ENCODE results near the gene TOMM70. TPM values are rescaled to one million over a fixed set of nuclear protein-coding genes. Genes with fewer than 3 reads are reported as not detected.

The TOMM70 gene
- total RNA-seq, 1 experiment from 2014 or later = 59.2 TPM

DNA sequence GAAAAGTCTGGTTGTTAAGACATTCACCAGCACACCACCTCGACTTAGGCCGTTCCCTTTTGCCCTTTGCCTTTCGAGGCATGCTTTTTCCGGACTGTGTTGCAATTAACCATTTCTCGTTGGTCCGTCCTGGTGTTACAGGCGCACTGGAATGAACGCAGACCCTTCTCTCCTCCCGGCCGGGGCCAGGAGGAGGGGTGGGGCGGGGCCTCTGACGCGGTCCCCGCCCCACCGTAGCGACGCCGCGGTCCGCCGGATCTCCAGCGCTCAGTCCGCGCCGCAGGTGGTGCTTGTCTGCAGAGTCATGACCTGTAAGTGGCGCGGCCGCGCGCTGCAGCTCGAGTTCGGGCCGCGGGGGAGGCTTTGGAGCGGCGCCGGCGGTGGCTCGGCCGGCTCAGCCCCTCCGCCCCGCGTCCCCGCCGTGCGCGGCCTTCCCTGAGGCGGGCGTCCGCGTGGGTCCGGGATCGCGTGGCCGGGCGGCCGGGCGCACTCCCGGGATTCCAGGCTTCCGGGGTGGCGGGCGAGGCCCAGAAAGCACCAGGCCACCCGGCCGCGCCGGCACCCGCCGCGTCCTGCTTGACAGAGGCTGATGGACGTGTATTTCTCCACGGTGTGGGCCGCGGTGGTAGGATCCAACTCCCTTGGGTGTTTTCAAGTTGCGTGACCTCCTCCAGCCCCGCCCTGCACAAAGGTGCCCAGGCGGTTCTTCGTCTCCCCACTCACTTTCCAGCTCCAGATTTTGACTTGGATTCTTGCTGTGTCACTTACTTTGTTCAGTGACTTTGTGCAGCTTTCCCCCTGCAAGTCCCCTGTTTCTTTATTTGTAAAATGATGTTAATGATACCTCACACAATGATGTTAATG, 66.2 kb downstream of the TOMM70 start, which contains the start of gene NIT2 (continued):
- TF ChIP-seq HMGA2 (CRISPR knock-in tag; IDR thresholded peaks at IDR 0.05) (no peak), ZNF263 (CRISPR knock-in tag; IDR thresholded peaks at IDR 0.05; ENCODE audit: low read depth) (no peak), ZNF671 (CRISPR knock-in tag; IDR thresholded peaks at IDR 0.05) (no peak), ETV6 (CRISPR knock-in tag; IDR thresholded peaks at IDR 0.05) (no peak), ELF4 (CRISPR knock-in tag; IDR thresholded peaks at IDR 0.05; ENCODE audit: low read depth) (no peak), ZNF219 (CRISPR knock-in tag; IDR thresholded peaks at IDR 0.05; ENCODE audit: borderline replicate concordance) (no peak), CREM (CRISPR knock-in tag; IDR thresholded peaks at IDR 0.05) (no peak), SOX15 (CRISPR knock-in tag; IDR thresholded peaks at IDR 0.05) (no peak), FOXJ3 (CRISPR knock-in tag; IDR thresholded peaks at IDR 0.05; ENCODE audit: borderline replicate concordance) (no peak), ZNF416 (CRISPR knock-in tag; IDR thresholded peaks at IDR 0.05) (0 out of 2 replicates have a peak, but pooled peaks have one; percentile 19), FOXK1 (CRISPR knock-in tag; IDR thresholded peaks at IDR 0.05) (no peak), ATF1 (CRISPR knock-in tag; IDR thresholded peaks at IDR 0.05) (no peak), CREB1 (CRISPR knock-in tag; IDR thresholded peaks at IDR 0.05) (no peak), CBFB (CRISPR knock-in tag; IDR thresholded peaks at IDR 0.05; ENCODE audit: low read depth) (no peak), ESRRA (CRISPR knock-in tag; IDR thresholded peaks at IDR 0.05; ENCODE audit: borderline replicate concordance) (peak; percentile 37; the same call in 1 of the 2 replicates)
- TF ChIP-seq, protein P1, sequence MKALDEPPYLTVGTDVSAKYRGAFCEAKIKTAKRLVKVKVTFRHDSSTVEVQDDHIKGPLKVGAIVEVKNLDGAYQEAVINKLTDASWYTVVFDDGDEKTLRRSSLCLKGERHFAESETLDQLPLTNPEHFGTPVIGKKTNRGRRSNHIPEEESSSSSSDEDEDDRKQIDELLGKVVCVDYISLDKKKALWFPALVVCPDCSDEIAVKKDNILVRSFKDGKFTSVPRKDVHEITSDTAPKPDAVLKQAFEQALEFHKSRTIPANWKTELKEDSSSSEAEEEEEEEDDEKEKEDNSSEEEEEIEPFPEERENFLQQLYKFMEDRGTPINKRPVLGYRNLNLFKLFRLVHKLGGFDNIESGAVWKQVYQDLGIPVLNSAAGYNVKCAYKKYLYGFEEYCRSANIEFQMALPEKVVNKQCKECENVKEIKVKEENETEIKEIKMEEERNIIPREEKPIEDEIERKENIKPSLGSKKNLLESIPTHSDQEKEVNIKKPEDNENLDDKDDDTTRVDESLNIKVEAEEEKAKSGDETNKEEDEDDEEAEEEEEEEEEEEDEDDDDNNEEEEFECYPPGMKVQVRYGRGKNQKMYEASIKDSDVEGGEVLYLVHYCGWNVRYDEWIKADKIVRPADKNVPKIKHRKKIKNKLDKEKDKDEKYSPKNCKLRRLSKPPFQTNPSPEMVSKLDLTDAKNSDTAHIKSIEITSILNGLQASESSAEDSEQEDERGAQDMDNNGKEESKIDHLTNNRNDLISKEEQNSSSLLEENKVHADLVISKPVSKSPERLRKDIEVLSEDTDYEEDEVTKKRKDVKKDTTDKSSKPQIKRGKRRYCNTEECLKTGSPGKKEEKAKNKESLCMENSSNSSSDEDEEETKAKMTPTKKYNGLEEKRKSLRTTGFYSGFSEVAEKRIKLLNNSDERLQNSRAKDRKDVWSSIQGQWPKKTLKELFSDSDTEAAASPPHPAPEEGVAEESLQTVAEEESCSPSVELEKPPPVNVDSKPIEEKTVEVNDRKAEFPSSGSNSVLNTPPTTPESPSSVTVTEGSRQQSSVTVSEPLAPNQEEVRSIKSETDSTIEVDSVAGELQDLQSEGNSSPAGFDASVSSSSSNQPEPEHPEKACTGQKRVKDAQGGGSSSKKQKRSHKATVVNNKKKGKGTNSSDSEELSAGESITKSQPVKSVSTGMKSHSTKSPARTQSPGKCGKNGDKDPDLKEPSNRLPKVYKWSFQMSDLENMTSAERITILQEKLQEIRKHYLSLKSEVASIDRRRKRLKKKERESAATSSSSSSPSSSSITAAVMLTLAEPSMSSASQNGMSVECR (CRISPR knock-in tag; IDR thresholded peaks at IDR 0.05; ENCODE audit: borderline replicate concordance) = no peak
- TF ChIP-seq, protein P2, sequence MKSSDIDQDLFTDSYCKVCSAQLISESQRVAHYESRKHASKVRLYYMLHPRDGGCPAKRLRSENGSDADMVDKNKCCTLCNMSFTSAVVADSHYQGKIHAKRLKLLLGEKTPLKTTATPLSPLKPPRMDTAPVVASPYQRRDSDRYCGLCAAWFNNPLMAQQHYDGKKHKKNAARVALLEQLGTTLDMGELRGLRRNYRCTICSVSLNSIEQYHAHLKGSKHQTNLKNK (CRISPR knock-in tag; IDR thresholded peaks at IDR 0.05) = no peak
- TF ChIP-seq, protein P3, sequence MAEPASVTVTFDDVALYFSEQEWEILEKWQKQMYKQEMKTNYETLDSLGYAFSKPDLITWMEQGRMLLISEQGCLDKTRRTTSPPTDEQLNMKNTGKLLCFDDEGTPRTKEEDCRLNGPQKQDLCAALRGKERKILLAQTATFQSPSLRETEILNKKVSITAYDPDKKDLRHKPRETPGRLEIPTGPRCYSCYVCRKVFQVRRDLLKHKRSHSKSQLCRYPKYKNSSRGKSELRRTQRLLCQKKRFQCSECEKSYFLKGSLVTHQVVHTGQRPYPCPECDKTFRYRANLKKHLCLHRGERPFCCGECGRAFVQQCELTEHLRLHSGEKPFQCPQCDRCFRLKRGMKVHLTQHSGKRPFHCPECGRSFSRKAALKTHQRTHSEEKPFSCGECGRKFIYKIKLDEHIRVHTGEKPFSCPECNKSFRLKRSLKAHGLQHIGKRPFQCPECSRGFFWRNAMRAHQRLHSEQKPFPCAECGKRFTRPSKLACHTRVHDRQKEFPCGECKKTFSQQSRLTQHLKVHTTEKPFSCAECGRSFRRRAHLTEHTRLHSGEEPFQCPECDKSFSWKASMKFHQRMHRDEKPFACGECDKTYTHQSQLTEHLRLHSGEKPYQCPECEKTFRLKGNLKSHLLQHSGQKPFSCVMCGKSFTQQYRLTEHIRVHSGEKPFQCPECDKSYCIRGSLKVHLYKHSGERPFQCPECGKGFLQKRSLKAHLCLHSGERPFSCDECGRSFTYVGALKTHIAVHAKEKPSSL (CRISPR knock-in tag; conservative IDR thresholded peaks at IDR 0.05) = no peak
- TF ChIP-seq, protein P4, sequence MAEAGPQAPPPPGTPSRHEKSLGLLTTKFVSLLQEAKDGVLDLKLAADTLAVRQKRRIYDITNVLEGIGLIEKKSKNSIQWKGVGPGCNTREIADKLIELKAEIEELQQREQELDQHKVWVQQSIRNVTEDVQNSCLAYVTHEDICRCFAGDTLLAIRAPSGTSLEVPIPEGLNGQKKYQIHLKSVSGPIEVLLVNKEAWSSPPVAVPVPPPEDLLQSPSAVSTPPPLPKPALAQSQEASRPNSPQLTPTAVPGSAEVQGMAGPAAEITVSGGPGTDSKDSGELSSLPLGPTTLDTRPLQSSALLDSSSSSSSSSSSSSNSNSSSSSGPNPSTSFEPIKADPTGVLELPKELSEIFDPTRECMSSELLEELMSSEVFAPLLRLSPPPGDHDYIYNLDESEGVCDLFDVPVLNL (CRISPR knock-in tag; IDR thresholded peaks at IDR 0.05; ENCODE audit: borderline replicate concordance, low read depth) = no peak
- TF ChIP-seq, protein P5, sequence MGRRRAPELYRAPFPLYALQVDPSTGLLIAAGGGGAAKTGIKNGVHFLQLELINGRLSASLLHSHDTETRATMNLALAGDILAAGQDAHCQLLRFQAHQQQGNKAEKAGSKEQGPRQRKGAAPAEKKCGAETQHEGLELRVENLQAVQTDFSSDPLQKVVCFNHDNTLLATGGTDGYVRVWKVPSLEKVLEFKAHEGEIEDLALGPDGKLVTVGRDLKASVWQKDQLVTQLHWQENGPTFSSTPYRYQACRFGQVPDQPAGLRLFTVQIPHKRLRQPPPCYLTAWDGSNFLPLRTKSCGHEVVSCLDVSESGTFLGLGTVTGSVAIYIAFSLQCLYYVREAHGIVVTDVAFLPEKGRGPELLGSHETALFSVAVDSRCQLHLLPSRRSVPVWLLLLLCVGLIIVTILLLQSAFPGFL (CRISPR knock-in tag; IDR thresholded peaks at IDR 0.05; ENCODE audit: borderline replicate concordance) = no peak
- TF ChIP-seq, protein P6, sequence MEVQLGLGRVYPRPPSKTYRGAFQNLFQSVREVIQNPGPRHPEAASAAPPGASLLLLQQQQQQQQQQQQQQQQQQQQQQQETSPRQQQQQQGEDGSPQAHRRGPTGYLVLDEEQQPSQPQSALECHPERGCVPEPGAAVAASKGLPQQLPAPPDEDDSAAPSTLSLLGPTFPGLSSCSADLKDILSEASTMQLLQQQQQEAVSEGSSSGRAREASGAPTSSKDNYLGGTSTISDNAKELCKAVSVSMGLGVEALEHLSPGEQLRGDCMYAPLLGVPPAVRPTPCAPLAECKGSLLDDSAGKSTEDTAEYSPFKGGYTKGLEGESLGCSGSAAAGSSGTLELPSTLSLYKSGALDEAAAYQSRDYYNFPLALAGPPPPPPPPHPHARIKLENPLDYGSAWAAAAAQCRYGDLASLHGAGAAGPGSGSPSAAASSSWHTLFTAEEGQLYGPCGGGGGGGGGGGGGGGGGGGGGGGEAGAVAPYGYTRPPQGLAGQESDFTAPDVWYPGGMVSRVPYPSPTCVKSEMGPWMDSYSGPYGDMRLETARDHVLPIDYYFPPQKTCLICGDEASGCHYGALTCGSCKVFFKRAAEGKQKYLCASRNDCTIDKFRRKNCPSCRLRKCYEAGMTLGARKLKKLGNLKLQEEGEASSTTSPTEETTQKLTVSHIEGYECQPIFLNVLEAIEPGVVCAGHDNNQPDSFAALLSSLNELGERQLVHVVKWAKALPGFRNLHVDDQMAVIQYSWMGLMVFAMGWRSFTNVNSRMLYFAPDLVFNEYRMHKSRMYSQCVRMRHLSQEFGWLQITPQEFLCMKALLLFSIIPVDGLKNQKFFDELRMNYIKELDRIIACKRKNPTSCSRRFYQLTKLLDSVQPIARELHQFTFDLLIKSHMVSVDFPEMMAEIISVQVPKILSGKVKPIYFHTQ (CRISPR knock-in tag; IDR thresholded peaks at IDR 0.05) = no peak
- TF ChIP-seq, protein P7, sequence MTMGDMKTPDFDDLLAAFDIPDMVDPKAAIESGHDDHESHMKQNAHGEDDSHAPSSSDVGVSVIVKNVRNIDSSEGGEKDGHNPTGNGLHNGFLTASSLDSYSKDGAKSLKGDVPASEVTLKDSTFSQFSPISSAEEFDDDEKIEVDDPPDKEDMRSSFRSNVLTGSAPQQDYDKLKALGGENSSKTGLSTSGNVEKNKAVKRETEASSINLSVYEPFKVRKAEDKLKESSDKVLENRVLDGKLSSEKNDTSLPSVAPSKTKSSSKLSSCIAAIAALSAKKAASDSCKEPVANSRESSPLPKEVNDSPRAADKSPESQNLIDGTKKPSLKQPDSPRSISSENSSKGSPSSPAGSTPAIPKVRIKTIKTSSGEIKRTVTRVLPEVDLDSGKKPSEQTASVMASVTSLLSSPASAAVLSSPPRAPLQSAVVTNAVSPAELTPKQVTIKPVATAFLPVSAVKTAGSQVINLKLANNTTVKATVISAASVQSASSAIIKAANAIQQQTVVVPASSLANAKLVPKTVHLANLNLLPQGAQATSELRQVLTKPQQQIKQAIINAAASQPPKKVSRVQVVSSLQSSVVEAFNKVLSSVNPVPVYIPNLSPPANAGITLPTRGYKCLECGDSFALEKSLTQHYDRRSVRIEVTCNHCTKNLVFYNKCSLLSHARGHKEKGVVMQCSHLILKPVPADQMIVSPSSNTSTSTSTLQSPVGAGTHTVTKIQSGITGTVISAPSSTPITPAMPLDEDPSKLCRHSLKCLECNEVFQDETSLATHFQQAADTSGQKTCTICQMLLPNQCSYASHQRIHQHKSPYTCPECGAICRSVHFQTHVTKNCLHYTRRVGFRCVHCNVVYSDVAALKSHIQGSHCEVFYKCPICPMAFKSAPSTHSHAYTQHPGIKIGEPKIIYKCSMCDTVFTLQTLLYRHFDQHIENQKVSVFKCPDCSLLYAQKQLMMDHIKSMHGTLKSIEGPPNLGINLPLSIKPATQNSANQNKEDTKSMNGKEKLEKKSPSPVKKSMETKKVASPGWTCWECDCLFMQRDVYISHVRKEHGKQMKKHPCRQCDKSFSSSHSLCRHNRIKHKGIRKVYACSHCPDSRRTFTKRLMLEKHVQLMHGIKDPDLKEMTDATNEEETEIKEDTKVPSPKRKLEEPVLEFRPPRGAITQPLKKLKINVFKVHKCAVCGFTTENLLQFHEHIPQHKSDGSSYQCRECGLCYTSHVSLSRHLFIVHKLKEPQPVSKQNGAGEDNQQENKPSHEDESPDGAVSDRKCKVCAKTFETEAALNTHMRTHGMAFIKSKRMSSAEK (CRISPR knock-in tag; IDR thresholded peaks at IDR 0.05; ENCODE audit: borderline replicate concordance) = no peak
